ENCODE measurements around the gene ILDR2.
A peak's percentile ranks its signal among the peaks of the same experiment; 100 is the strongest.

The ILDR2 gene, protein sequence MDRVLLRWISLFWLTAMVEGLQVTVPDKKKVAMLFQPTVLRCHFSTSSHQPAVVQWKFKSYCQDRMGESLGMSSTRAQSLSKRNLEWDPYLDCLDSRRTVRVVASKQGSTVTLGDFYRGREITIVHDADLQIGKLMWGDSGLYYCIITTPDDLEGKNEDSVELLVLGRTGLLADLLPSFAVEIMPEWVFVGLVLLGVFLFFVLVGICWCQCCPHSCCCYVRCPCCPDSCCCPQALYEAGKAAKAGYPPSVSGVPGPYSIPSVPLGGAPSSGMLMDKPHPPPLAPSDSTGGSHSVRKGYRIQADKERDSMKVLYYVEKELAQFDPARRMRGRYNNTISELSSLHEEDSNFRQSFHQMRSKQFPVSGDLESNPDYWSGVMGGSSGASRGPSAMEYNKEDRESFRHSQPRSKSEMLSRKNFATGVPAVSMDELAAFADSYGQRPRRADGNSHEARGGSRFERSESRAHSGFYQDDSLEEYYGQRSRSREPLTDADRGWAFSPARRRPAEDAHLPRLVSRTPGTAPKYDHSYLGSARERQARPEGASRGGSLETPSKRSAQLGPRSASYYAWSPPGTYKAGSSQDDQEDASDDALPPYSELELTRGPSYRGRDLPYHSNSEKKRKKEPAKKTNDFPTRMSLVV

DNA sequence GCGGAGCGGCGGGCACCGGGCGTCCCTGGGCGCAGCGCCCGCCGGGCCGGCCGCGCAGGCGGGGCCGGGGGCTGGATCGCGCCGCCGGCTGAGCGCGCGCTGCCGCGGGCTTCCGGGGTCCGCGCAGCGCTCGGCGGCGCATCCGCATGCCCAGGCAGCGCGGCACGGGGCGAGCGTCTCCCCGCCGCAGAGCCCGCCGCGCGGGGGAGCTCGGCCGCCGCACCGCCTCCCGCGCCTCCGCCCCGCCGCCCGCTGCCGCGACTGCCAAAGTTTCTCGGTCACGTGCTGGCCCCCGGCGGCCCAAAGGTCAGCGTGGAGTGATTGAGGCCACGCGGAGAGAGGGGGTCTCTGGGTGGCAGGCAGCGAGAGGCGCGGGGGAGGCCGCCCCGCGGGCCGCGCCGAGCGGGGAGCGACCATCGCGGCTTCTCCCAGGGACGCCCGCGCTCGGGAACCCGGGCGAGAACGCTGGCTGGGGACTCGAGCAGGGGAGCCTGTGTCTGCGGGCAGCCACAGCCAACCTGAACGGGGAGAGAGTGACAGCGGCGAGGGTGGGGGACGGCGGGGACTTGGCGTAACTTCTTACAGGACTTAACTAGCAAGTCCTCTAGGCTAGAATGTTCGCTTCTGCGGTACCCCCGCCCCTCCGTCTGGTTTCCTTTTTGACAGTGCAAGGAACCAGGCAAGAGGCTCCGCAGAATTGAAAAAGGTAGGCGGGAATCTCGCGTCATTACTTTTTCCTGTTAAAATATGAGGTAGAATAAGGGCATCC, at the start of gene ILDR2:
ILDR2 (minus strand) TSS at position 180 of the 769 bp plus-strand sequence. CDS start 272 bp downstream, outside the sequence.
- peak; percentile 79 for DNase-seq

DNA sequence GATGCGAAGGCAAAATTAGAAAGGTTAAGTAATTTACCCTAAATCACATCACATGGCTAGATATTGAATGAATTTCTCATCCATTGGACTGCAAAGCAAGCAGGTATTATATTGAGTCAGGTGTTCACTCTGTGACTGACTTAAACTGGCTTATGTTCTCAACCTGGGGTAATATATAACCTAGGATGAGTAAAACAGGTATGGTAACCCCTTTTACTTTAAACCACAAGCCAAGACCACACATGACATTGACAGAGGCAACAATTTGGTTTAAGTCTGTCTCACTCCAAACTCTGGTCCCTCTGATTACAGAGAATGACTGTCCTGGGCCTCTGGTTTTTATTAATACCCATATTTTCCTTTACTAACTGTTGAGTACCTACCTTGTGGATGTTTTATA, 47.0 kb upstream of the ILDR2 start:
- DNase-seq = no peak

DNA sequence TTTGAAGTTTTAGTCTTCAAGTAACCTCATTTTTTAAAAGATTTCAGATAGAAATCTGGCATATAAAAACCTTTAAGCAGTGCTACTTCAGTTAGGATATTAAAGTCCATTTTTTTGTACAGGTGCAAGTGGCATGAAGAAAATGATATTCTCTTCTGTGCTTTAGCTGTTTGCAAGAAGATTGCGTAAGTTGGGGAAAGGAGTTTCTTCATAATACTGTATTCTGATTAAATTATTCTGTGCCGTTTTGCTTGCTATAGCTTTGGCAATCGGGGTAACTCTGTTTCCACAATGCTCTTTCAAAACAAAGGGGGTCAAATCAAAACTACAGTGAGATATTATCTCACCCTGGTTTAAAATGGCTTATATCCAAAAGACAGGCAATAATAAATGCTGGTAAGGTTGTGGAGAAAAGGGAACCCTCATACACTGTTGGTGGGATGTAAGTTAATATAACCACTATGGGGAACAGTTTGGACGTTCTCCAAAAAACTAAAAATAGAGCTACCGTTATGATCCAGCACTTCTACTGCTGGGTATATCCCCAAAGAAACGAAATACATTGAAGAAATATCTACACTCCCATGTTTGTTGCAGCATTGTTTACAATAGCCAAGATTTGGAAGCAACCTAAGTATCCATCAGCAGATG, 40.9 kb upstream of the ILDR2 start:
- DNase-seq = no peak

DNA sequence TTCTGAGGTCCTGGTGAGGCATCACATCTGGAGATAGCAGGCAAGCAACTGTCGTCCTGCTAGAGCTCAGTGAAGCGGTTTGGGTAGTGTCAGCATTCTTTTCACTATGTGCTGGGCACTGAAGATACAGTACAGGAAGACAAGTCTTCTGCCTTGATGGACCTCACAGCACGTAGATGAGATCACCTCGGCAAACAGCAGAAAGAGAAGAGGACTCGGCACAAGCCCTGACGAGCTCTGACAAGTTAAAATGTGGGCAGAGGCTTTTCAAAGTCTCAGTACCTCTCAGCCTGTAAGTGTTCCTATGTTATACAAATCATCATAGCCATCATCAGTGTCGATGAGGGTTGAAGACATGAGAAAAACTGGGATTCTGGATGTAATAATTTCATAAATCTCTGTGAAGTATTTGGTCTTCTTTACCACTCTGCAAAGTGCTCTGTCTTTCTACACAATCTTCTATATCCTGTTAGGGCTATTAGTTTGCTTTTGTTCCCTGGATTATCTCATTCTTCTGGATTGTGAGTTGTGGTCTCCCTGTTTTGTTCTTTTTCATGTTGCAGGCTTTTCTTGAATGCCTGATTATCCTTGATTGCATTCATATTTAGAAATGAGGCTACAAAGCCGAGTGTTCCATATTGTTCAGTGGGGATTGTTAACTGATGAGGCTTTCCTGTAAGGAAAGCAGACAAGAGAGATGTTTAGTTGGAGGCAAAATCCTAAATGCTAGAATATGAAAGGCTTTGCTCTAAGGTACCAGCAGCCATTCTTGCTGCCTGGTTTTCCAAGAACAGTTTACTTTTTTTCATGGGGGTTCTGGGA, 38.0 kb upstream of the ILDR2 start:
- DNase-seq = no peak

DNA sequence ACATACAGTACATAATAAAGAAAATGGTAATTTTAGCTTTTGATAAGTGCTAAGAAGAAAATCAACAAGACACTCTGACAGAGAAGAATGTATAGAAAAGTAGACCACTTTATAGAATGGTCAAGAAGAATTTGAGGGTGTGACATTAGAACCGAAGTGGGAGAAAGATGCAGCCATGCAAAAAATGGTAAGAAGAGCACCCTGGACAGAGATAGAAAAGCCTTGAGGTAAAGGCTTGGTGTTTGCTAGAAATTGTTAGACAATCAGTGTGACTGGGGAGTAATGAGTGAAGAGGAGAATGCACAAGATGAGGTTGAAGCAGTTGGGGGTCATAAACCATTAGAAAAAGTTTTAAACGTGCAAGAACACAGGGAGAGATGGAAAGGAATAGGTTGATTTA, 37.2 kb upstream of the ILDR2 start:
- DNase-seq = no peak

DNA sequence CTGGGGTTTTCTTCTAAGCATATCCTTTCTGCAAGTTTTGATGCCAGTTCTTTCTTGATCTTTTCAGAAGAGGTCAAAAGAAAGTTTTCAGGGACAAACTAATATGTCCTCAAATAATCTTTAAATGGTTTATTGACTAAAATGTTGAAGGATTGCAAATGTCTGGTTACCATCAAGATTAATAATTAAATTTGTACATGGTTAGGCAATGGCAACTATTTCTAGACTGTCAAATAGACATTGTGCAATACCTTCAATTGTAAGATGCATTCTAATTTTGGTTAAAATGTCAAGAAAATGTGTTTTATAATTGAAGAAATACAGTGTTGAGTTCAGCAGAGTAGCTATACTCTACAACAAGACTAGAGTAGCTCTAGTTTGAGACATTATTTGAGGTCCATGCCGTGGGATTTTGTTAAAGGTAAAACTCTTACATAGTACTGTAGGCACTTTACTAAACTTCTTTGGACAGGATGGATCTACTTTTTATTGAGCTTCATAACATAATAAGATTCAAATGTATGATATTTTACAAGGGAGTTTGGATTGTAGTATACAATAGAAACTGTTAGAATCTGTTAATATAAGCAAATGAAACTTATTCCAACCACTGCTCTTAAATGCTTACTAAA, 36.3 kb upstream of the ILDR2 start:
- no peak for DNase-seq

DNA sequence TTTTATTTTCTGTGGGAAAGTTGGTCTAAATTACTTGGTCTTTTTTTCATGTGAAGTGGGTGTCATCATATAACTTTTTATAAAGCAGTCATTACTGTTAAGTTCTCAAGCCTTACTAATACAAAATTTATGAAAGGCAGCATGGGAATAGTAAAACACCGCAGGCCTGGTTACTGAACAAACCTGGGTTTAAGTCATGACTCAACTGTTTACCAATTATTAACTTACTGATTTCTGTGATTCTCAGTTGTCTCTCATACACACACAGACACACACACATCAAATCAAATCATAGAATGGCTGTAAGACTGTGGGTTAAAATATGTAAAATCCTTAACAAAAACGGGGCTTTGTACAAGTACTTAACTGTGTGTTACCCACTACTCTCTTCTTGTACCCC, 28.4 kb upstream of the ILDR2 start:
- no peak for DNase-seq

DNA sequence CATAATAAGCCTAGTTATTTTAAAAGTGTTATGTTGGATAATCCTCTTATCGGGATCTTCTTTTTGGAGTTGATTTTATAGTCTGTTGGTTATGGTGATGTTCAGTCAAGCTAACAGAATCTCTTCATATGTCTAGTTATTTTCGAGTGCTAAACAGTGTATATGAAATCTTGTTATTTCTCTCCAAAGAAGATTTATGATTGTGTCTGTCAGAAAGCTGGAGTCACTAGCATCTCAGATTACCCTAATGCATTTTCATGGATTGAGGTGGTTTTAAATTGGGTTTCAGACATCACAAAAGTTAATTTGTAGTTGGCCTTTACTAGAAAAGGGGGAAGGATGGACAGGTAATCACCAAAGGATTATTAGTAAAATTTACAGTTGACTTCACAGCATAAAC, 27.0 kb upstream of the ILDR2 start:
- no peak for DNase-seq

DNA sequence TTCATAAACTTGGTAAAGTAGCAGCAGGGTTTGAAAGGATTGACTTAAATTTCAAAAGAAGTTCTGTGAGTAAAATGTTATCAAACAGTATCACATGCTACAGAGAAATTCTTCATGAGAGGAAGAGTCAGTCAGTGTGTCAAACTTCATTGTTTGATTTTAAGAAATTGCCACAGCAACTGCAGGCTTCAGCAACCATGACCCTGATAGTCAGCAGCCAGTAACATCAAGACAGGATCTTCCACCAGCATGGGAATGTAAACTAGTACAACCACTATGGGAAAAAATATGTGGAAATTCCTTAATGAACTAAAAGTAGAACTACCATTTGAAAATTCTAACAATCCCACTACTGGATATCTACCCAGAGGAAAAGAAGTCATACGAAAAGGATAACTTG, 25.2 kb upstream of the ILDR2 start:
- no peak for DNase-seq

DNA sequence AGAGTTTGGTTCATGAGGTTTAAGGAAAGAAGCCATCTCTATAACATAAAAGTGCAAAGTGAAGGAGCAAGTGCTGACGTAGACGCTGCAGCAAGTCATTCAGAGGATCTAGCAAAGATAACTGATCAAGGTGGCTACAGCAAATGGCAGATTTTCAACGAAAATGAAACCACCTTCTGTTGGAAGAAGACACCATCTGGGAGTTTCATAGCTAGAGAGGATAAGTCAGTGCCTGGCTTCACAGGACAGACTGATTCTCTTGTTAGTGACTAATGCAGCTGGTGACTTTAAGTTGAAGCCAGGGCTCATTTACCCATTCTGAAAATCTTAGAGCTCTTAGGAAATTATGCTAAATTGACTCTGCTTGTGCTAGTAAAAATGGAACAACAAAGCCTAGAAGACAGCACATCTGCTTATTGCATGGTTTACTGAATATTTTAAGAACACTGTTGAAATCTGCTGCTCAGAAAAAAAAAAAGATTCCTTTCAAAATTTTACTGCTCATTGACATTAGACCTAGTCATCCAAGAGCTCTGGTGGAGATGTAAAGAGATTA, 24.2 kb upstream of the ILDR2 start:
- DNase-seq = no peak

DNA sequence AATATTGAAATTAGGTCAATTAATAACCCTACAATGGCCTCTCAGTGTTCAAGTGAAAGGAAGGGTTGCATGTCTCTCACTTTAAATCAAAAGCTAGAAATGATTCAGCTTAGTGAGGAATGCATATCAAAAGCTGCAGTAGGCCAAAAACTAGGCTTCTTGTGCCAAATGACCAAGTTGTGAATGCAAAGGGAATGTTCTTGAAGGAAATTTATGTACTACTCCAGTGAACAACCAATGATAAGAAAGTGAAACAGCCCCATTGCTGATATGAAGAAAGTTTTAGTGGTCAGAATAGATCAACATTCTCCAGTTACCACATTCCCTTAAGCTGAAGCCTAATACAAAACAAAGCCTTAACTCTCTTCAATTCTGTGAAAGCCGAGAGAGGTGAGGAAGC, 23.7 kb upstream of the ILDR2 start:
- DNase-seq = no peak

DNA sequence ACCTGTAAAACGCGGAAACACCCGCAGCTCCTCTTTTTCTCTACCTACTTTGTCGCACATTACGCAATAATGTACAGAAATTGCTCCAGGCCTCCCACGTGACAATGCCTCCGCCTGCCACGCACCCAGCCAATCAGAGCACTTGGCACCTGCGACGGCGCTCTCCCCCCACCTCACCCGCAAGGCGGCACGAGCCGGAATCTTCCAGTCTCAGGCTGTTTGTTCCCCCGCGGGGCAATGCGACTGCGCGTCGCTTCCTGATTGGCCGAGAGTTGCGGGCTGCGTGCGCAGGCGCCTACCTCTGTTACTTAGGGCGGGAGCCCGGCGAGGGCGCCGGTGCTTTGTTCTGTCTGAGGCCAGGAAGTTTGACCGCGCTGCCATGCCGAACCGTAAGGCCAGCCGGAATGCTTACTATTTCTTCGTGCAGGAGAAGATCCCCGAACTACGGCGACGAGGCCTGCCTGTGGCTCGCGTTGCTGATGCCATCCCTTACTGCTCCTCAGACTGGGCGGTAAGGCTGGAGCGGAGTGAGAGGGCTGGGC, 13.7 kb upstream of the ILDR2 start, which contains the start of gene MAEL:
MAEL (plus strand) TSS at position 307 of the 542 bp plus-strand sequence; CDS start at position 380, 73 bp downstream.
- no peak for DNase-seq

DNA sequence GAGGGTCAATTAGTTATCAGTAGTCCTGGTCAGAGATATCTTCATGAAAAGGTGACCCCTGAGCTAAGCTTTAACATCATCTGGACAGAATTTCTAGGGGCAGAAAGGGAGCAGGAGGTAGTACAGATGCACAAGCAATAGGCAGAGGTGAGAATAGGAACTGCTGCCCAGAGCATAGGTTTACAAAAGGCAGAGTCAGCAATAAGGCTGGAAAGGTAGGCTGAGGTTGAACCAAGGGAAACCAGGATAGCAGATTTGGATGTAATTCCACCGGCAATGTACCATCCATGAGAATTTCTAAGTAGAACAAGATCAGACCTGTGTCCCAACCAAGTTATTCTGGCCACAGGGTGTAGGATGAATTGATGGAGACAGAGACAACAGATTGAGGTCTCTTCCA, 6.2 kb upstream of the ILDR2 start:
- DNase-seq = no peak

DNA sequence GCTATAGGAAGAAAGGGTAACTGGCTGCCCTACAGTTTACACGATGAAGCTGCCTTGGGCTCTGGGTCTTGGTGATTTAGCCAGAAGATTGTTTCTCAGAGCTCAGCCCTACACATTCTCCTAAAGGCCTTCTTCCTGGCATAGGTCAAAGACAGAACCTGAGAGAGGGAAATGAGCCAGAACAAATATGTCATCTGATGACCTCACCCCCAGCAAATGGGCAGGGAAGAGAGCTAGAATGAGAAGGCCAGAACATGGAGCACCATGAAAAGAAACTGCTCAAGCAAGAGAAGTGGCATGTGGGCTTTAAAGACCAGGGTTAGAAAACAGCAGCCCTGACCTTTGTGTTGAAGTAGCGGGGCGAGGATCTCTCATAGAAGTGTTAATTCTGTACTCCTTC, 5.5 kb upstream of the ILDR2 start:
- no peak for DNase-seq

DNA sequence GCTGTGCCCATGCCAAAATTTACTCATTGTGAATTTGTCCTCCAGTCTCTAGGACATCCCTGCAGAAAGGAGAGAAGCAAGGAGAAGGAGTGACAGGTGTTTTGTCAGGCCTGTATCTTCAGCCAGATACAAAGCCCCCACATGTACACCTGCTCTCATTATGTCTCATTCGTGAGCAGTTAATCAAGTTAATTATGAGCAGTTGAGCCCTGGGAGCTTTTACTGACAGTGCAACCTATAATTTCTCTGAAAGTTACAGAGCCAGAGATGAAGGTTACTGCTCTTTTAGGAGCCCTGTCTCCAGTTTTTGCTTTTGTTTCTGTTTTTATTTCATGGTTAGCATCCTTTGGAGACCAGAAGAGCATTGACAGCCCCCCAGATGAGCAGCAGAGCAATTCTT, 5.0 kb upstream of the ILDR2 start:
- DNase-seq = no peak

DNA sequence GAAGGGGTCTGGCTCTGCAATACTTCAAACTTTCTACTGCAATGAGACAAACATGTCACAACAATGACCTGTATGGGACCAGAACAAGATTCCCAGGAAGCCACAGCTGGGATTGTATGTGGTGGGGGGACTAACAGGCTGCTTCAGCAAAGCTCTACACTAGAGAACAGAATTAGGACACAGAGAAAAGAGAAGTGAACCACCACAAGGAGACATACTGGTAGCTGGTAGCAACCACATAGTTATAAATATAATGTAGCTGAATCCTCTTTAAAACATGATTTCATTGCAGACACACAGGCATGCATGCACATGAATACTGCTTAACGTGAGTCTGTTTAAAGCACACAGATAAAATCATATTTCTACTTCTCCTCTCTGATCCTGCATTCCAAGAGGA, 3.5 kb upstream of the ILDR2 start:
- no peak for DNase-seq

DNA sequence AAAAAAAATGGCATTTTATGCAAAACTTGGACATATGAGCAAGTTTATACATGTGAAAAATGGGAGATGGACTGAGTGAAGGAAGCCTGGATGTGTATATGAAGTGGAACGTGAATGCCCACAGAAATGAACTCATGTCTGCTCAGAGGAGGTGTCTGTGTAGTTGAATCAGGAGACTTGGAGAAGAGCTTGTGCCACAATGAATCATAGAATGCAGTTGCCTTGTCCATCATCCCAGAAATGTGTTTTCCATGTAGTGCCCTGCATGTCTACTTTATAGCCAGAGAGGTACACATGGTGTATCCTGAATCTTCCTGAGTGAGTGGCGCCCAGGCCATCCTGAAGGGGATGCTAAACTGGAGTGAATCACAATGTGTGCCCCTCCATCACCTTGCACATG, 2.6 kb upstream of the ILDR2 start:
- DNase-seq = no peak

DNA sequence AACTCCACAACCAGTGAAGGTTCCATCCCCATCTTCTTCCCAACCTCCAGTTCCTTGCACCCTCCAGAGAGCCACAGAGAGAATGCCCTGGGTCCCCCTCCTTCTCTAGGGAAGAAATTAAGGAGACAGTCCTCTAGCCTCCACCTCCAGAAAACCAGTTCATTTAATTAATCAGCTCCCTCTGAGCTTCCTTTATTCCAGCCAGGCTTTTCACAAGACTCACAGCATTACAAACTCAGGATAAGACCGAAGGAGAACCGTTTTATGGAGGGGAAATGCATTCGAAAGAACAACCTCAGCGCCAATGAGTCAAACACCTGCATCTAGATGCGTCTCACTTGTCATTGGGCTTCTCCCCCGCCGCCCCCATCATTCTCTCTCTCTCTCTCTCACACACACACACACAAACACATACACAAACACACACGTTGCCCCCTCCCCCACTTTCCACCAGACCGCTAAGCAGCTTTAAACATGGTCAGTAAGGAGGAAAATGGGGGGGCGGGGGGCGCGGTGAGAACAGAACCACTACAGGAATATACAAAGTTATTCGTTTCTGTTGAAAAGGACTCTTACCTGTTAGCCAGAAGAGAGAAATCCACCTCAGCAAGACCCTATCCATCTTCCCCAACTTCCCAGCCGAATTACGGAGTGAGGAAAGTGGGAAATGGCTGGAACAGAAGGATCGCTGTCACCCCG, 544 bp downstream of the ILDR2 start:
- DNase-seq = peak; percentile 60

DNA sequence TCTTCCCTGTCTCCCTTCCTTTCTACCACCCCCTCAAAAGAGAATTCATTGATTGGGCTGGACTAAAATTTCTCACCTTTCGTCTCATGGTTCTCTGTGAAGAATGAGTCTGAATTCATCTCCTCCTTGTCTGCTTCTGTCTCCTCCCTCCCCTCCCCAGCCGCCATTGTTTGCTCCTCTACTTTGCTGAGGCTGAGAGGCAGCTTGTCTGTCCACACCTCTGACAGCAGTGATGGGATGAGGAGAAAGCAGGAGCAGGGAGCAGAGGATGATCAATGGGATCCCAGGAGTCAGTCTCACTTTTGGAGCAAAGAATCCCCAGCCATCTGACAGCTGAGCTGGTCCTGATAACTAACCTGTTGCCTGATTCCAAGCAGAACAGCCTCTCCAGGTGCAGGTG, 2.5 kb downstream of the ILDR2 start:
- no peak for DNase-seq

DNA sequence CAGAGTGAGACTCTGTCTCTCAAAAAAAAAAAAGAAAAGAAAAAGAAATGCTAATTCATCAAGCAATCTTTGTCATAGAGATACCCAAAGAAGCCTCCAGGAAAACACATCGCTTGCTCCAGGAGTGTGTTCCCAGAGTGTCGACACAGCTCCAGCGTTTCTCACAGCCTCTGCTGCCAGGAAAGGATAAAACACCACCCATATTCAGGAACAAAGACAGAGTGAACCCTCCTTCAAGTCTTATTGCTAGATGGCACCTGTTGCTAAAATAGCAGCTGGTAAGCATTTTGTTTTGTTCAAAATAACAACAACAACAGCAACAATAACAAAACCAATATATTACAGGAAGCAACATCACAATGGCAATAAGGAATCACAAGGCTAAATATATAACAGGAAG, 3.1 kb downstream of the ILDR2 start:
- no peak for DNase-seq

DNA sequence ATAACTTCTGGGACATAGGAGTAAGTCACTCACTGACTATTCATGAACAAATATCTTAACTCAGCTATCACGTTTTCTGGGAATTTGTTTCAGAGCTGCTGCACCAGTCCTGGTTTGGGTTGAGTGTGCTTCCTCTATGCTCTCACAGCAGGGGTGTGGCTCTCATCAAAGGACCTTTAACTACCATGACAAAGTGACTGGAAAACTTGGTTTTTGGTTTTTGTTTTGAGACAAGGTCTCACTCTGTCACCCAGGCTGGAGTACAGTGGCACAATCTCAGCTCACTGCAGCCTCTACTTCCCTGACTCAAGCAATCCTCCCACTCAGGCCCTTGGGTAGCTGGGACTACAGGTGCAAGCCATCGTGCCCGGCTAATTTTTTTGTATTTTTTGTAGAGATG, 4.1 kb downstream of the ILDR2 start:
- DNase-seq = peak; percentile 28
